GM23338 (cell line): ENCODE results near the gene FCRLA. TPM values are rescaled to one million over a fixed set of nuclear protein-coding genes. Genes with fewer than 3 reads are reported as not detected.

Experiments
- ATAC-seq: fragments of 200-7000 bp; cut with Tn5 transposase; 3 replicates; pipeline ENCODE4 v1.9.1; 2020
- DNase-seq: peaks from one replicate; pipeline ENCODE4 v3.0.0-alpha.2; 2015; ENCODE audit warnings: low spot score
- H2AFZ ChIP-seq: fragments of 200-600 bp; sonication (generic); 2 replicates; pipeline ENCODE4 v1.8.0; 2016; ENCODE audit warnings: antibody characterized with exemption, mild to moderate bottlenecking, moderate library complexity
- H3F3A ChIP-seq: fragments of 200-600 bp; sonication (generic); replicated peaks from 2 replicates; pipeline ENCODE4 v1.8.0; 2017; ENCODE audit warnings: antibody characterized with exemption, mixed run types, low read depth
- H3K27ac ChIP-seq: fragments of 200-600 bp; sonication (generic); 2 replicates; pipeline ENCODE4 v1.6.1; 2016; ENCODE audit warnings: low read depth
- H3K27me3 ChIP-seq: fragments of 200-600 bp; sonication (generic); 2 replicates; pipeline ENCODE4 v1.8.0; 2016; ENCODE audit warnings: mild to moderate bottlenecking, mixed run types, moderate library complexity; ENCODE audit not compliant: insufficient read depth
- H3K36me3 ChIP-seq: fragments of 200-600 bp; sonication (generic); 2 replicates; pipeline ENCODE4 v1.8.0; 2016; ENCODE audit warnings: mild to moderate bottlenecking; ENCODE audit not compliant: insufficient read depth
- H3K4me1 ChIP-seq: fragments of 200-600 bp; sonication (generic); 2 replicates; pipeline ENCODE4 v1.8.0; 2016; ENCODE audit warnings: mild to moderate bottlenecking, moderate library complexity; ENCODE audit not compliant: insufficient read depth
- H3K4me2 ChIP-seq: fragments of 200-600 bp; sonication (generic); 2 replicates; pipeline ENCODE4 v1.7.1; 2017; ENCODE audit warnings: mixed run types
- H3K4me3 ChIP-seq: fragments of 200-600 bp; sonication (generic); 2 replicates; pipeline ENCODE4 v1.6.1; 2016; ENCODE audit warnings: mixed run types
- H3K79me2 ChIP-seq: fragments of 200-600 bp; sonication (generic); replicated peaks from 2 replicates; pipeline ENCODE4 v1.8.0; 2017; ENCODE audit warnings: mild to moderate bottlenecking; ENCODE audit not compliant: insufficient read depth
- H3K9me2 ChIP-seq: fragments of 200-600 bp; sonication (generic); 2 replicates; pipeline ENCODE4 v1.8.0; 2017; ENCODE audit not compliant: insufficient read depth
- H4K20me1 ChIP-seq: fragments of 200-600 bp; sonication (generic); replicated peaks from 2 replicates; pipeline ENCODE4 v1.8.0; 2017; ENCODE audit warnings: mild to moderate bottlenecking; ENCODE audit not compliant: insufficient read depth
- H3K27ac Mint-ChIP-seq: 2 replicates; pipeline ENCODE4 v1.8.0; 2020; ENCODE audit warnings: inconsistent platforms, mild to moderate bottlenecking, moderate library complexity, mixed read lengths
- H3K27me3 Mint-ChIP-seq: 3 replicates; pipeline ENCODE4 v1.8.0; 2022; ENCODE audit warnings: low read depth, mild to moderate bottlenecking, moderate library complexity, mixed read lengths, inconsistent platforms; ENCODE audit not compliant: insufficient read depth, poor library complexity
- H3K36me3 Mint-ChIP-seq: 3 replicates; pipeline ENCODE4 v1.8.0; 2021; ENCODE audit warnings: low read depth, mild to moderate bottlenecking, inconsistent platforms, moderate library complexity, mixed read lengths
- H3K4me1 Mint-ChIP-seq: 3 replicates; pipeline ENCODE4 v1.8.0; 2020; ENCODE audit warnings: mild to moderate bottlenecking, inconsistent platforms, mixed read lengths
- H3K4me3 Mint-ChIP-seq: 3 replicates; pipeline ENCODE4 v1.8.0; 2021; ENCODE audit warnings: moderate library complexity, mild to moderate bottlenecking, inconsistent platforms, mixed read lengths
- H3K9me3 Mint-ChIP-seq: 3 replicates; pipeline ENCODE4 v1.8.0; 2020; ENCODE audit warnings: moderate library complexity, mild to moderate bottlenecking, inconsistent platforms, mixed read lengths
- CREB1 ChIP-seq: fragments of 250-450 bp; sonication (Bioruptor Pico); IDR thresholded peaks from 2 replicates; pipeline ENCODE4 v1.5.0; 2020; ENCODE audit warnings: low read depth, mild to moderate bottlenecking, moderate library complexity
- CTCF ChIP-seq, 2 experiments: fragments of 200-600 bp in 1 of 2; sonication (generic) in 1 of 2; conservative IDR thresholded peaks; 2 replicates each; pipeline versions ENCODE4 v1.5.1 to v1.6.1; 2016 to 2017; ENCODE audit warnings: antibody characterized with exemption in 2 of 2, low read depth in 2 of 2, mild to moderate bottlenecking in 2 of 2, moderate library complexity in 1 of 2
- EZH2 ChIP-seq: fragments of 200-600 bp; sonication (generic); IDR thresholded peaks from one replicate; pipeline ENCODE4 v1.8.0; 2017; ENCODE audit warnings: antibody characterized with exemption, mild to moderate bottlenecking, low read depth; ENCODE audit not compliant: unreplicated experiment
- EZH2phosphoT487 ChIP-seq: fragments of 200-600 bp; sonication (generic); IDR thresholded peaks from one replicate; pipeline ENCODE4 v1.8.1; 2018; ENCODE audit warnings: antibody characterized with exemption; ENCODE audit not compliant: unreplicated experiment
- JUNB ChIP-seq: IDR thresholded peaks from one replicate; pipeline ENCODE4 v1.6.1; 2016; ENCODE audit warnings: antibody characterized with exemption; ENCODE audit not compliant: unreplicated experiment
- NANOG ChIP-seq: IDR thresholded peaks from 2 replicates; pipeline ENCODE4 v1.6.1; 2016; ENCODE audit warnings: antibody characterized with exemption, borderline replicate concordance
- POLR2AphosphoS5 ChIP-seq: IDR thresholded peaks from 2 replicates; pipeline ENCODE4 v1.6.1; 2016; ENCODE audit warnings: antibody characterized with exemption, low read depth
- STAT1 ChIP-seq: IDR thresholded peaks from one replicate; pipeline ENCODE4 v1.6.1; 2016; ENCODE audit warnings: antibody characterized with exemption; ENCODE audit not compliant: unreplicated experiment
- ZNF114 ChIP-seq: fragments of 250-450 bp; sonication (Bioruptor Pico); IDR thresholded peaks from 2 replicates; pipeline ENCODE4 v1.5.0; 2020; ENCODE audit warnings: mild to moderate bottlenecking, moderate library complexity
- ZNF331 ChIP-seq: fragments of 250-450 bp; sonication (Bioruptor Pico); IDR thresholded peaks from 2 replicates; pipeline ENCODE4 v1.5.0; 2020; ENCODE audit warnings: low read depth, mild to moderate bottlenecking, moderate library complexity
- ZNF462 ChIP-seq: fragments of 250-450 bp; sonication (Bioruptor Pico); IDR thresholded peaks from 2 replicates; pipeline ENCODE4 v1.5.0; 2020; ENCODE audit warnings: mild to moderate bottlenecking, moderate library complexity
- polyA plus RNA-seq: library from polyadenylated mRNA; unstranded; fragments of >200 nt; fragmentation: Nextera tagmentation; extraction: Ambion mirVana; gene quantifications from 2 replicates; pipeline ENCODE4 v1.2.1, GENCODE V29; 2016
- total RNA-seq: library from RNA; depleted of rRNA; stranded (reverse); fragments of >200 nt; shearing (Covaris generic); gene quantifications from 2 replicates; pipeline ENCODE4 v1.2.3, GENCODE V29; 2014
- TF ChIP-seq, protein P1 (sequence below): IDR thresholded peaks from one replicate; pipeline ENCODE4 v1.6.1; 2018; ENCODE audit warnings: antibody characterized with exemption; ENCODE audit not compliant: unreplicated experiment
- TF ChIP-seq, protein P2 (sequence below): IDR thresholded peaks from 2 replicates; pipeline ENCODE4 v1.6.1; 2016; ENCODE audit warnings: antibody characterized with exemption

FCRLA gene
- total and polyA plus RNA-seq, 2 experiments from 2014 or later: 0.24 TPM; not detected in 1

GRCh38 chr1:161720956-161721737 is 14.1 kb downstream of the FCRLA start, which contains the start of gene FCRLB:
FCRLB (plus strand) TSS chr1:161721544; CDS start chr1:161722673, 1,129 bp downstream.
- Histone ChIP-seq H3F3A (no peaks in the 10 kb centered on the region), H2AFZ (no peak within 1 kb of the TSS), H3K27me3 (peaks cover 34% of the 10 kb centered on the region), H3K4me3 (no peak within 1 kb of the TSS), H3K36me3 (no peaks in the 10 kb centered on the region), H4K20me1 (no peaks in the 10 kb centered on the region), H3K27ac (no peak within 1 kb of the TSS), H3K79me2 (no peaks in the 10 kb centered on the region), H3K4me2 (no peak within 1 kb of the TSS), H3K9me2 (0 out of 2 replicates have a peak, but pooled peaks cover 2% of the 10 kb centered on the region), H3K4me1 (no peaks in the 10 kb centered on the region; the same call in 1 of the 2 replicates)
- H3K36me3 Mint-ChIP-seq: no peaks in the 10 kb centered on the region
- peaks cover 6% of the 10 kb centered on the region; the same call in 2 of the 3 replicates for H3K4me1 Mint-ChIP-seq
- H3K27ac Mint-ChIP-seq: no peak within 1 kb of the TSS
- TF ChIP-seq EZH2phosphoT487: no peak
- TF ChIP-seq ZNF114 (CRISPR knock-in tag): no peak
- TF ChIP-seq EZH2: no peak
- TF ChIP-seq JUNB: no peak
- TF ChIP-seq NANOG: no peak
- no peak for TF ChIP-seq CTCF (conservative IDR thresholded peaks at IDR 0.05; ENCODE audit: low read depth in 2 of 2)
- no peak for TF ChIP-seq CREB1 (CRISPR knock-in tag)
- TF ChIP-seq, protein P1, sequence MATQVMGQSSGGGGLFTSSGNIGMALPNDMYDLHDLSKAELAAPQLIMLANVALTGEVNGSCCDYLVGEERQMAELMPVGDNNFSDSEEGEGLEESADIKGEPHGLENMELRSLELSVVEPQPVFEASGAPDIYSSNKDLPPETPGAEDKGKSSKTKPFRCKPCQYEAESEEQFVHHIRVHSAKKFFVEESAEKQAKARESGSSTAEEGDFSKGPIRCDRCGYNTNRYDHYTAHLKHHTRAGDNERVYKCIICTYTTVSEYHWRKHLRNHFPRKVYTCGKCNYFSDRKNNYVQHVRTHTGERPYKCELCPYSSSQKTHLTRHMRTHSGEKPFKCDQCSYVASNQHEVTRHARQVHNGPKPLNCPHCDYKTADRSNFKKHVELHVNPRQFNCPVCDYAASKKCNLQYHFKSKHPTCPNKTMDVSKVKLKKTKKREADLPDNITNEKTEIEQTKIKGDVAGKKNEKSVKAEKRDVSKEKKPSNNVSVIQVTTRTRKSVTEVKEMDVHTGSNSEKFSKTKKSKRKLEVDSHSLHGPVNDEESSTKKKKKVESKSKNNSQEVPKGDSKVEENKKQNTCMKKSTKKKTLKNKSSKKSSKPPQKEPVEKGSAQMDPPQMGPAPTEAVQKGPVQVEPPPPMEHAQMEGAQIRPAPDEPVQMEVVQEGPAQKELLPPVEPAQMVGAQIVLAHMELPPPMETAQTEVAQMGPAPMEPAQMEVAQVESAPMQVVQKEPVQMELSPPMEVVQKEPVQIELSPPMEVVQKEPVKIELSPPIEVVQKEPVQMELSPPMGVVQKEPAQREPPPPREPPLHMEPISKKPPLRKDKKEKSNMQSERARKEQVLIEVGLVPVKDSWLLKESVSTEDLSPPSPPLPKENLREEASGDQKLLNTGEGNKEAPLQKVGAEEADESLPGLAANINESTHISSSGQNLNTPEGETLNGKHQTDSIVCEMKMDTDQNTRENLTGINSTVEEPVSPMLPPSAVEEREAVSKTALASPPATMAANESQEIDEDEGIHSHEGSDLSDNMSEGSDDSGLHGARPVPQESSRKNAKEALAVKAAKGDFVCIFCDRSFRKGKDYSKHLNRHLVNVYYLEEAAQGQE: no peak
- no peak for TF ChIP-seq ZNF462
- no peak for TF ChIP-seq ZNF331 (CRISPR knock-in tag)
- TF ChIP-seq STAT1: no peak
- TF ChIP-seq, protein P2, sequence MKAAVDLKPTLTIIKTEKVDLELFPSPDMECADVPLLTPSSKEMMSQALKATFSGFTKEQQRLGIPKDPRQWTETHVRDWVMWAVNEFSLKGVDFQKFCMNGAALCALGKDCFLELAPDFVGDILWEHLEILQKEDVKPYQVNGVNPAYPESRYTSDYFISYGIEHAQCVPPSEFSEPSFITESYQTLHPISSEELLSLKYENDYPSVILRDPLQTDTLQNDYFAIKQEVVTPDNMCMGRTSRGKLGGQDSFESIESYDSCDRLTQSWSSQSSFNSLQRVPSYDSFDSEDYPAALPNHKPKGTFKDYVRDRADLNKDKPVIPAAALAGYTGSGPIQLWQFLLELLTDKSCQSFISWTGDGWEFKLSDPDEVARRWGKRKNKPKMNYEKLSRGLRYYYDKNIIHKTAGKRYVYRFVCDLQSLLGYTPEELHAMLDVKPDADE: no peak
- TF ChIP-seq POLR2AphosphoS5: no peak
- no peaks in the 10 kb centered on the region; the same call in 2 of the 3 replicates for H3K9me3 Mint-ChIP-seq
- H3K27me3 Mint-ChIP-seq: peaks cover 30% of the 10 kb centered on the region
- DNase-seq: no peak
- no peak for ATAC-seq
- H3K4me3 Mint-ChIP-seq: no peak within 1 kb of the TSS
